Measurements from ENCODE around the gene USF2. TPM values are rescaled to one million over a fixed set of nuclear protein-coding genes. Genes with fewer than 3 reads are reported as not detected.
A peak's percentile ranks its signal among the peaks of the same experiment; 100 is the strongest.

The USF2 gene
- total and polyA plus RNA-seq, 5 experiments from 2014 or later: 4.5 to 232 (median 6.9) TPM

DNA sequence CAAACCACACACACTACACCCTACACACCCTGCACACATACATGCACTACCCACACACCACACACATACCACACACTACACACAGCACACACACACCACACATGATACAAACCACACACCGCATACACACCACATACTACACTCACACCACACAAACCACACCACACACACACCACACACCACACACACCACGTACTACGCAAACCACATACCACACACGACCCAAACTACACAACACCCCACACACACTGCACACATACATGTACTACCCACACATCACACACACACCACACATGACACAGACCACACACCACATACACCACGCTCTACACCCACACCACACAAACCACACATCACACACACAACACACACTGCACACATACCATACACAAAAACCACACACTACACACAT lies 29.8 kb downstream of the USF2 start:
- POLR2A ChIA-PET: no interaction called here
- DNase-seq (no peak), ATAC-seq (no peak)
- Mint-ChIP-seq H3K9me3 (no peaks in the 10 kb centered on the region), H3K27ac (no peak overlapping the region), H3K27me3 (no peaks in the 10 kb centered on the region), H3K4me1 (peaks cover 6 to 12% (median 8%) of the 10 kb centered on the region in 4 donors), H3K4me3 (no peak overlapping the region), H3K36me3 (no peaks in the 10 kb centered on the region)

DNA sequence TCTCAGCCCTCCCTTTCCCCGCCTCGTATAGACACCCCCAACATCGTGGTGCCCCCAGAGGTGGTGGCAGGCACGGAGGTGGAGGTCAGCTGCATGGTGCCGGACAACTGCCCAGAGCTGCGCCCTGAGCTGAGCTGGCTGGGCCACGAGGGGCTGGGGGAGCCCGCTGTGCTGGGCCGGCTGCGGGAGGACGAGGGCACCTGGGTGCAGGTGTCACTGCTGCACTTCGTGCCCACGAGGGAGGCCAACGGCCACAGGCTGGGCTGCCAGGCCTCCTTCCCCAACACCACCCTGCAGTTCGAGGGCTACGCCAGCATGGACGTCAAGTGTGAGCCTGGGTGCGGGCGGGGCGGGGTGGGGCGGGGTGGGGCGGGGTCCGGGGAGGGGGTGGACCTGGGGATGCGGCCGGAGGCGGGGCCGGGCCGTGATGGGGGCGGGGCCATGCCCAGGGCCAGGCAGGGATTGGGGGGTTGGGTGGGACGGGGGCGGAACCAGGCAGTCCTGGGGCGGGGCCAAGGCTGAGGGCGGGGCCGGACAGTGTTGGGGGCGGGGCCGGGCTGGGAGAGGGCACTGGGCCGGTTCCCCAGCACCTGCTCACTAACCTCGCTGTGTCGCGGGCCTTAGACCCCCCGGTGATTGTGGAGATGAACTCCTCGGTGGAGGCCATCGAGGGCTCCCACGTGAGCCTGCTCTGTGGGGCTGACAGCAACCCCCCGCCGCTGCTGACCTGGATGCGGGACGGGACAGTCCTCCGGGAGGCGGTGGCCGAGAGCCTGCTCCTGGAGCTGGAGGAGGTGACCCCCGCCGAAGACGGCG lies 31.0 kb downstream of the USF2 start:
- Mint-ChIP-seq H3K9me3 (no peaks in the 10 kb centered on the region), H3K4me1 (peaks cover 4 to 12% (median 6%) of the 10 kb centered on the region in 4 donors), H3K36me3 (no peaks in the 10 kb centered on the region), H3K27me3 (peaks cover 0 to 2% (median 0%) of the 10 kb centered on the region in 5 donors), H3K27ac (no peak overlapping the region), H3K4me3 (no peak overlapping the region)
- ATAC-seq: no peak
- peak in 1 of 10 donors; percentile 20 for DNase-seq
- POLR2A ChIA-PET: no interaction called here

DNA sequence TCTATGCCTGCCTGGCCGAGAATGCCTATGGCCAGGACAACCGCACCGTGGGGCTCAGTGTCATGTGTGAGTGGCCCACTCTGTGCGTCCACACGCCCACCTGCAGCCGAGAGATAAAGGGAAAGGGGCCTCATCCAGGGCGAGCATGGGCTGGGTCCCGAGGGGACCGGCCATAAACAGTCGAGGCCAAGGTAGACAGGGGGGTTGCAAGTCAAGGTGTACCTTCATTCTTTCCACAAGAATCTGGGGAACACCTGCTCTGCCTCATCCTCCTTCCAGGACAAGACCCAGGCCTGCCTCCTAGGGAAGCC lies 31.5 kb downstream of the USF2 start:
- Mint-ChIP-seq H3K4me3 (no peak overlapping the region), H3K27me3 (peaks cover 0 to 2% (median 0%) of the 10 kb centered on the region in 5 donors), H3K9me3 (no peaks in the 10 kb centered on the region), H3K4me1 (peaks cover 2 to 10% (median 6%) of the 10 kb centered on the region in 4 donors), H3K27ac (no peak overlapping the region), H3K36me3 (no peaks in the 10 kb centered on the region)
- no peak for DNase-seq
- no peak for ATAC-seq
- POLR2A ChIA-PET: no interaction called here

DNA sequence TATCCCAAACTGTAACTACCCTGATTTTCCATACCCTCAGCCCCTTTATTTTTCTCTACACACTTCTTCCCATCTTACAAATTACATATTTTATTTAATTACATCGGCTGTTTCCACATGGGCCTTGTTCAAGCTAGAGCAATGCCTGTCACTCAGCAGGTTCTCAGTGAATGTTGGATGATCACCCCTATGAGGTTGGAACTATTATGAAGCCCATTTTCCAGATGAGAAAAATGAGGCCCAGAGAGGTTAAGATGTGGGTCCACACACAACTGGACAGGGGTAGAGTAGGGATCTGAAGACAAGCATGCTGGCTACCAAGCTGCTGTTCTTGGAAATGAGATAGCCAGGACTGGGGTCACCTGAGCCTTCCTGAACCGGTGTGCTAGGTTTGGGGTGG lies 33.2 kb downstream of the USF2 start:
- no peaks in the 10 kb centered on the region for H3K9me3 Mint-ChIP-seq
- no peak overlapping the region for H3K4me3 Mint-ChIP-seq
- no peaks in the 10 kb centered on the region for H3K36me3 Mint-ChIP-seq
- POLR2A ChIA-PET: interaction anchor here (0.7 kb wide), 2 partner anchors 12 to 729 kb away, joined by 3 read pairs; no protein-coding TSS in a partner anchor
- H3K27ac Mint-ChIP-seq: no peak overlapping the region
- H3K4me1 Mint-ChIP-seq: peaks cover 0 to 7% (median 0%) of the 10 kb centered on the region in 4 donors
- ATAC-seq: no peak
- DNase-seq: no peak
- H3K27me3 Mint-ChIP-seq: peaks cover 0 to 2% (median 0%) of the 10 kb centered on the region in 5 donors

DNA sequence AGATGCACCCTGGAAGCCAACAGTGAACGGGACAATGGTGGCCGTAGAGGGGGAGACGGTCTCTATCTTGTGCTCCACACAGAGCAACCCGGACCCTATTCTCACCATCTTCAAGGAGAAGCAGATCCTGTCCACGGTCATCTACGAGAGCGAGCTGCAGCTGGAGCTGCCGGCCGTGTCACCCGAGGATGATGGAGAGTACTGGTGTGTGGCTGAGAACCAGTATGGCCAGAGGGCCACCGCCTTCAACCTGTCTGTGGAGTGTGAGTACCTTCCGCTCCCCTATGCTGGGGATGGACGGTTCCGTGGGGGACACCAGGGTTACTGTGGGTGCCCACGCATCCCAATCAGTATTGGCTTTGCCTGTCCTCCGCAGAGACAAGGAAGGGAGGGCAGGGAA lies 33.7 kb downstream of the USF2 start:
- Mint-ChIP-seq H3K27ac (no peak overlapping the region), H3K27me3 (peaks cover 0 to 2% (median 0%) of the 10 kb centered on the region in 5 donors), H3K4me3 (no peak overlapping the region), H3K36me3 (no peaks in the 10 kb centered on the region), H3K9me3 (no peaks in the 10 kb centered on the region), H3K4me1 (peaks cover 0 to 10% (median 0%) of the 10 kb centered on the region in 4 donors)
- DNase-seq (no peak), ATAC-seq (no peak)
- POLR2A ChIA-PET: no interaction called here

DNA sequence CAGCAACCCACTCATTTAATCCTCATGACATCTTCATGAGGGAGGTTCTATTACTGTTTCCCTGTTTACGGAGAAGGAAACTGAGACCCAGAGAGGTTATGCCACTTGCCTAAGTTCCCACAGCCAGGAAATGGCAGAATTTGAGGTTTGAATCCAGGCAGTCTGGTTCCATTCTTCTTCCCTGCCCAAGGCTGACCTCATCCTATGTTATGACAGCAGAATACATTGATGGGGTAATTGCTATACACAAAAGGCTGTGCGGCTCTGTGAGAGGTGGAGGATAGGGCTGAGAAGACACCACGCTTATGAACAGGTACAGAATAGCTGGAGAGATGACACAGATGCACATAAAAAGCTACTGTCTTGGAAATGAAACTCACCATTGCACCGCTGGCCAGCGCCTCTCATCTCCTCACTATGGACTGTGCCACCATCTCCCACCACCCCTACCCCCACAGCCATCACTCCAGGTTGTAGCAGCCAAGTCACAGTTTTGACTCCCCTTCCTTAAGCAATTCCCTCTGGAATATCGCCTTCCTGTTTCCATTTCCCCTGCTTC lies 34.7 kb downstream of the USF2 start:
- no peak overlapping the region for H3K27ac Mint-ChIP-seq
- peaks cover 0 to 16% (median 0%) of the 10 kb centered on the region in 4 donors for H3K4me1 Mint-ChIP-seq
- no peaks in the 10 kb centered on the region for H3K9me3 Mint-ChIP-seq
- H3K36me3 Mint-ChIP-seq: no peaks in the 10 kb centered on the region
- DNase-seq: no peak
- H3K27me3 Mint-ChIP-seq: peaks cover 0 to 5% (median 0%) of the 10 kb centered on the region in 5 donors
- H3K4me3 Mint-ChIP-seq: no peak overlapping the region
- POLR2A ChIA-PET: no interaction called here
- no peak for ATAC-seq

DNA sequence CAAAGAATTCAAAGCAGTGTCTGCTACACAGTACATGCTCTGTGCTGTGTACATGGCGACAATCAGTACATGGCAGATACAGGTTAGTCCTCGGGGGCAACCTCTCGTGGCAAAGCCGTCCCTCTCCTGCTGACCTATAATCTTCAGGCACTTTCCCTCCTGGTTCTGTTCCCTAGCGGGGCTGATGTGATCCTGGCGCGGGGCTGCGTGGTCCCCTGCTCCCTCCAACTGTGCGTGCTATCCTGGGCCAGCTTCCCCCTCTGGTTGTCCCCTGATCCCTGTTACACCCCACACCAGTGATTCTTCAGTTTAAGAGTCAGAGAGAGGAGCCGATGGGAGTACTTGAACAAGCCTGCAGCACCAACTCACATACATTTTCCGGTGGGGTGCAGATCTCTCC lies 35.3 kb downstream of the USF2 start:
- Mint-ChIP-seq H3K9me3 (no peaks in the 10 kb centered on the region), H3K4me3 (no peak overlapping the region), H3K36me3 (no peaks in the 10 kb centered on the region), H3K27me3 (peaks cover 0 to 5% (median 0%) of the 10 kb centered on the region in 5 donors), H3K4me1 (peaks cover 0 to 17% (median 0%) of the 10 kb centered on the region in 4 donors), H3K27ac (no peak overlapping the region)
- ATAC-seq (no peak), DNase-seq (no peak)
- POLR2A ChIA-PET: no interaction called here

DNA sequence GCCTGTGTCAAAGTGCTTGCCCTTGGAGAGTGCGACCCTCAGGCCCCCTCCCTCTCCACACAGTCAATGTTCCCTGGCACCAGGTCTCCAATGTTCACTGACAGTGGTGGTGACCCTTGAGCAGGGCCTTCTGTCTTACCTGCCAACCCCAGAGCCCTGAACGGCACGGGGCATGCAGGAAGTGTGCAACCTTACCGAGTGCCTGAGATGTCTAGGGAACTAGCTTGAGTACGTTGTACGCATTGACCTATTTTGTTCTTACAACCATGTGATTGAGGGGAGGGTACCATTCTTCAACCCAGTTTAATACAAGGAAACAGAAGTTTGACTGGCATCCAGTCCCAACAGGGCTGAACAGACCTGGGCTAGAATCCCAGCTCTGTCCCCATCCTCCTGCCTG lies 36.4 kb downstream of the USF2 start:
- Mint-ChIP-seq H3K9me3 (no peaks in the 10 kb centered on the region), H3K27ac (no peak overlapping the region), H3K4me1 (peaks cover 0 to 18% (median under 1%) of the 10 kb centered on the region in 4 donors), H3K4me3 (no peak overlapping the region), H3K27me3 (peaks cover 0 to 5% (median 0%) of the 10 kb centered on the region in 5 donors), H3K36me3 (no peaks in the 10 kb centered on the region)
- no peak for ATAC-seq
- POLR2A ChIA-PET: no interaction called here
- no peak for DNase-seq

DNA sequence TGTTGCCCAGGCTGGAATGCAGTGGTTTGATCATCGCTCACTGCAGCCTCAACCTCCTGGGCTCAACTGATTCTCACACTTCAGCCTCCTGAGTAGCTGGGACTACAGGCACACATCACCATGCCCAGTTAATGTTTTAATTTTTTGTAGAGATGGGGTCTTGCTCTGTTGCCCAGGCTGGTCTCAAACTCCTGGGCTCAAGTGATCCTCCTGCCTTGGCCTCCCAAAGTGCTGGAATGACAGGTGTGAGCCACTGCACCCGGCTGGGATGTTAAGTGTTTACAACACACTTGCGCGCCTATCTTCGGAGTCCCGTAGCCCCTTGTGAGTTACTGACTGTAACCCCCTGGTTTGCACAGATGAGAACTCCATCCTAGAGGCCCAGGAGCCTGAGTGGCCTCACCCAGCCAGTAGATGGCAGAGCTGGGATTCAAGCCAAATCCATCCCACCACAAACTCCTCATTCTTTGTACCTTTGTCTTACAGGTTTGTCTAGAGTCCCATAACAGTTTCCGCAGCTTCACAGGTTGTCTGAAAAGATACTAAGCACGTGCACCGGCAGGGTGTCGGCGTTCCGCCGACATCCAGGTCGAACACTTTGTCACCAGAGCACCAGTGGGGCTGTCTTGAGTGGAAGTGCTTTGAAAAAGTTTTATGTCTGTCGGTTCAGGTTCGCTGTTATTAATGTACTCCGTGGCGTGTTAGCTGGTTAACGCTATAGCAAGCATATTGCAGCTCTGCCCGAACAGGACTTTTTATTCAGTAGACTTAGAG lies 37.9 kb downstream of the USF2 start:
- DNase-seq: no peak
- POLR2A ChIA-PET: no interaction called here
- no peak for ATAC-seq
- Mint-ChIP-seq H3K27me3 (peaks cover 0 to 5% (median 0%) of the 10 kb centered on the region in 5 donors), H3K4me3 (no peak overlapping the region), H3K4me1 (peaks cover 0 to 18% (median 2%) of the 10 kb centered on the region in 4 donors), H3K9me3 (no peaks in the 10 kb centered on the region), H3K27ac (no peak overlapping the region), H3K36me3 (no peaks in the 10 kb centered on the region)

DNA sequence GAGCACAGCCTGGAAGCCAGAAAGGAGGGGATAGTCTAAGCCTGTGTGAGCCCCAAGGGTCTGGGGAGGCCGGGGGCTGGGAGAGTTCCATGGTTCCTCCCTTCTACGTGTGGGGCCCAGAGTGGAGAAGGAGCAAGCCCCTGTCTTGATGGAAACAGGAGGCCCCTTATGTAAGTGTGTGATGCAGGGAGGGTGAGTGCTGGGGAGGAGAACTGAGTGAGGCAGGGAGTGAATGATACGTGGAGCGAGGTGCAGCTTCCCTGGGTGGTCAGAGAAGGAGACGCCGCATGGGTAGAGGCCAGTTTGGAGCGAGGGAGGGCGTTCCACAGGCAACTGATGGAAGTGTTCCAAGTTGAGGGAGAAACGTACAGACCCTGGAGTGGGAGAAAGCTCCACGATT lies 39.2 kb downstream of the USF2 start:
- POLR2A ChIA-PET: no interaction called here
- Mint-ChIP-seq H3K36me3 (no peaks in the 10 kb centered on the region), H3K9me3 (no peaks in the 10 kb centered on the region), H3K27ac (peak overlapping the region in 1 of 10 donors; percentile 25), H3K4me1 (peaks cover 0 to 18% (median 2%) of the 10 kb centered on the region in 4 donors), H3K27me3 (peaks cover 0 to 5% (median 0%) of the 10 kb centered on the region in 5 donors), H3K4me3 (no peak overlapping the region)
- ATAC-seq: no peak
- DNase-seq: no peak

DNA sequence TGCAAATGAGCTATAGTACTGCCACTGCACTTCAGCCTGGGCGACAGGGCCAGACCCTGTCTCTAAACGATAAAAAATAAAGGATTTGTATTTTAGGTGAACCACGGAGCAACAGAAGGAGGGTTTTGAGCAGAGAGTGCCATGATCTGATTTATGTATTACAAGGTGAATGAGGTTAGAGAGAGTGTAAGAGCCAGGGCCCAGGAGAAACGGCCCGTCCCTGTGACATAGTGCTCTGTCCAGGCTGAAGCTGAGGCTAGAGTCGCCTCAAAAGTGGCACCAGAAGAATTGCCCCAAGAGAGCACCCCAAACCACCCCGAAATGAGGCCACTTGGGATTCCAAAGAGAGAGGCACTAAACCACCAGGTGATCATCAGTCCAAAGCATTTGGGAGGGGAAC lies 40.1 kb downstream of the USF2 start:
- Mint-ChIP-seq H3K27me3 (peaks cover 0 to 5% (median 0%) of the 10 kb centered on the region in 5 donors), H3K4me3 (no peak overlapping the region), H3K9me3 (no peaks in the 10 kb centered on the region), H3K36me3 (no peaks in the 10 kb centered on the region), H3K27ac (peak overlapping the region in 1 of 10 donors; percentile 21), H3K4me1 (peaks cover 0 to 18% (median 2%) of the 10 kb centered on the region in 4 donors)
- POLR2A ChIA-PET: no interaction called here
- ATAC-seq: no peak
- DNase-seq: no peak

DNA sequence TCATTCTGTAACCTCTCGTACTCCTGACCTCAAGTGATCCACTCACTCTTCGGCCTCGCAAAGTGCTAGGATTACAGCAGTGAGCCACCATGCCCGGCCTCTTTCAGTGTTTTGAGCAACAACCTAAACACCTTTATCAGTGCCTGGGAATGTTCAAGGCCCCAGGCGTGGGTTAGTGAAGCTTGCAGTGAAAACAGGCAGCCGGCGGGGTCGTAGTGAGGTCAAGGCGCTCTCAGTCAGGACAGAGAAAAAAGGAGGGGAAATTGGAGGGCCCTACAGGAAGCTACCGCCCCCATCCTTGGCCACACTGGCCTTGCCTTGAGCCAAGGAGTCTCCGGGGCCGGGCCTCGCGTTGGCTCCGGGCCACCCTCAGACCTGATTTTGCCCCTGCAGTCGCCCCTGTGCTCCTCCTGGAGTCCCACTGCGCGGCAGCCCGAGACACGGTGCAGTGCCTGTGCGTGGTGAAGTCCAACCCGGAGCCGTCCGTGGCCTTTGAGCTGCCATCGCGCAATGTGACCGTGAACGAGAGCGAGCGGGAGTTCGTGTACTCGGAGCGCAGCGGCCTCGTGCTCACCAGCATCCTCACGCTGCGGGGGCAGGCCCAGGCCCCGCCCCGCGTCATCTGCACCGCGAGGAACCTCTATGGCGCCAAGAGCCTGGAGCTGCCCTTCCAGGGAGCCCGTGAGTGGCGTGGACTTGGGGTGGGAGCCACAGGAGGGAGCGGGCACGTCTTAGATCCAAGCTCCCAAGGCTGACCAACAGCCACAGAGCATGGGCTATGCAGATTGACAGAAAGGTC lies 40.9 kb downstream of the USF2 start:
- Mint-ChIP-seq H3K27ac (peak overlapping the region in 1 of 10 donors; percentile 56), H3K4me3 (no peak overlapping the region), H3K36me3 (no peaks in the 10 kb centered on the region), H3K4me1 (peaks cover 0 to 21% (median 2%) of the 10 kb centered on the region in 4 donors), H3K27me3 (peaks cover 0 to 5% (median 0%) of the 10 kb centered on the region in 5 donors), H3K9me3 (no peaks in the 10 kb centered on the region)
- DNase-seq (no peak), ATAC-seq (no peak)
- POLR2A ChIA-PET: no interaction called here
